Measurements from ENCODE around the gene LY6G5C.
A peak's percentile ranks its signal among the peaks of the same experiment; 100 is the strongest.

Gene LY6G5C

DNA sequence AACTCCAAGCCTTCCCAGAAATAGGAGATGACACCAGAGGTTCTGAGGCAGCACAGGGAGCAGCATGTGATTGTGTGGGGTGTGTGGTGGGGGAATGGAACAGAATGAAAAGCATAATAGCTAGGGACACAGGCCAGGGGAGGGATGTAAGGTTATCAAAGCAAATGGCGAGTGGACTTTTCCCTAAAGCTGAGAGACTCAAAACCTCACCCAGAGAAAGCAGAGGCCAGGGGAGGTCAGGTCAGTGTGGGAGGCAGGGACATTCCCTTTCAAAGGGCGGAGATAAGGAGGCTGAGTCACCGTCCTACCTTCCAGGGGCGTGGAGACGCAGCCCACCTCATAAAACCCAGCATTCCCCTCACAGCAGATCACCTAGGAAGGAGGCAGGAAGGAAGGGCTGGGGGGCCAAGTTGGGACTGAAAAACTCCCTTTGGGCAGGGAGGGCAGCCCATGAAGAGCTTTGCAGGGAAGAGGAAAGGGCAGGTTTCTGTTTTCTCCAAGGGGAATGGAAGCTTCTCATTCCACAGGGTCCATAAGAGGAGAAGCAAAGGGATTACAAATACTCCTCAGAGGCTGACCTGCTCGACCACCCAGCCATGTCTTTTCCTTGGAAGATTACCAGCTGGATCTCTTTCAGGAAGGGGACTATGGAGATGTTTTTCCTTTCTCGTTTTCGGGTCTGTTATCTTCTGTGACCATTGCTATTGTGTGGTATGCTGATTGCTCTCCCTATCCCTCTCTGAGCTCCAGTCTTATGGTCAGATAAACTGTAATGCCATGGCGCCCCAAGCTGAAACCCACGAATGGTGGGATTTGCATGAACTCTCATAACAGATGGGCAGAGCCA lies 9.6 kb upstream of the LY6G5C start:
- DNase-seq (ENCODE audit: low read depth) = no peak
- no peak overlapping the region for H3K4me3 ChIP-seq (ENCODE audit: low read depth, low read length)
- TF ChIP-seq, protein P1, sequence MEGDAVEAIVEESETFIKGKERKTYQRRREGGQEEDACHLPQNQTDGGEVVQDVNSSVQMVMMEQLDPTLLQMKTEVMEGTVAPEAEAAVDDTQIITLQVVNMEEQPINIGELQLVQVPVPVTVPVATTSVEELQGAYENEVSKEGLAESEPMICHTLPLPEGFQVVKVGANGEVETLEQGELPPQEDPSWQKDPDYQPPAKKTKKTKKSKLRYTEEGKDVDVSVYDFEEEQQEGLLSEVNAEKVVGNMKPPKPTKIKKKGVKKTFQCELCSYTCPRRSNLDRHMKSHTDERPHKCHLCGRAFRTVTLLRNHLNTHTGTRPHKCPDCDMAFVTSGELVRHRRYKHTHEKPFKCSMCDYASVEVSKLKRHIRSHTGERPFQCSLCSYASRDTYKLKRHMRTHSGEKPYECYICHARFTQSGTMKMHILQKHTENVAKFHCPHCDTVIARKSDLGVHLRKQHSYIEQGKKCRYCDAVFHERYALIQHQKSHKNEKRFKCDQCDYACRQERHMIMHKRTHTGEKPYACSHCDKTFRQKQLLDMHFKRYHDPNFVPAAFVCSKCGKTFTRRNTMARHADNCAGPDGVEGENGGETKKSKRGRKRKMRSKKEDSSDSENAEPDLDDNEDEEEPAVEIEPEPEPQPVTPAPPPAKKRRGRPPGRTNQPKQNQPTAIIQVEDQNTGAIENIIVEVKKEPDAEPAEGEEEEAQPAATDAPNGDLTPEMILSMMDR (IDR thresholded peaks at IDR 0.05; ENCODE audit: low read depth, low read length, missing control alignments) = no peak

GRCh38 chr6:31689249-31690110 lies 8.6 kb upstream of the LY6G5C start:
- H3K4me3 ChIP-seq (ENCODE audit: low read depth, low read length) = no peak overlapping the region
- DNase-seq (ENCODE audit: low read depth) = no peak
- TF ChIP-seq, protein P1 (IDR thresholded peaks at IDR 0.05; ENCODE audit: low read depth, low read length, missing control alignments) = peak; percentile 61

DNA sequence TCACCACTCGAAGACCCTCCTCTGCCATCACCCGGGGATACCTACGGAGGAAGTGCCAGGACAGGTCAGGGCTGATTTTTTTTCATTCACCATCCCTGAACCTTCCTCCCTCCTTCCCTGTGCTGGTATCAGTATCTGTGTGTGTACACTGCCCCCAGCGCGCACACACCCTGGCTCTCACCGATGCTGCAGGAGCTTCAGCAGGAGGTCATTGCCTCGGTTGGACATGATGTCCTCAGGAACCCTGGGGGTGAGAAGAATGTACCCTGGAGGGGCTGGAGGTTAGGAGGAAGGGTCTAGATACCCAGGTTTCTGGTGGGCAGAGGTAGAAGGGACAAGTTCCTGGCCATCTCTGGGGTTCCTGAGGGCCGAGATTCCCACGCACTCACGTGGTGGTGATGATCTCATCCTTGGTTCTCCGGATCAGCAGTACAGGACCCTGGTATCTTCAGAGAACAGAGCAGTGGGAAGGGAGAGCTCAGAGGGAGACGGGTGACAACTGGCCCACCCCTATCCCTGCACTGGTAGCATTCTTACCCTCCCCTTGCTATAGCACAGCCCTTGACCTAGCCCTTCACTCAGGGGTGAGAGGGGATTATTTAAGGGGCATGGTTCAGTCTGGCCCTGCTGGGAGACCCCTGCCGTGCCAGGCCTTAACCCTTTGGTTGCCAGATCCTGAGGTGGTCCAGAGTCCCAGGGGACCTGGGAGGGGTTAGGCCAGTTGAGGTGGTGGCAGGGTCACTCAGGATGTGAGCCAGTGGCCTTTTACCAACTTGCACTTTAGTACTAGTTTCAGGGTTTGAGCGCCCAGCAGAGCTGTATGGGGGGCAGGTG lies 7.2 kb upstream of the LY6G5C start:
- TF ChIP-seq, protein P1 (IDR thresholded peaks at IDR 0.05; ENCODE audit: low read depth, low read length, missing control alignments) = no peak
- DNase-seq (ENCODE audit: low read depth) = no peak
- H3K4me3 ChIP-seq (ENCODE audit: low read depth, low read length) = no peak overlapping the region

DNA sequence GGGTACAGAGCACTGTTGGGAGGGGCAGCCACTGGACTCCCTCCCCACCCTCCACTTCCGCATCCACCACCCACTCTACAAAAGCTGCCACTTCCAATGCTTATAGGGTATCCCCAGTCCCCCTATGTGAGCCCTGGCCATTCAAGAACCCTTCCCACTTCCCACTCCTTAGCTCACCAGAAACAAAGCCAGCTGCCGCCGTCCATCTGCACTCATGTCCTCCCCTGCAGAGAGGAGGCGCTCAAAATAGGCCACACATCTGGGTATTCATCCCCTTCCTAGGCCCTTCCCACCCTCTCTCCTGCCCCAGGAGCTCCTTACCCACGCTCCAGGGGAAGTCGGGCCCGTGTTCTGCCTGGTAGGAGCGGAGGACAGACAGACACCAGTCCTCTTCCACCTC lies 6.5 kb upstream of the LY6G5C start:
- DNase-seq (ENCODE audit: low read depth) = no peak
- TF ChIP-seq, protein P1 (IDR thresholded peaks at IDR 0.05; ENCODE audit: low read depth, low read length, missing control alignments) = no peak

DNA sequence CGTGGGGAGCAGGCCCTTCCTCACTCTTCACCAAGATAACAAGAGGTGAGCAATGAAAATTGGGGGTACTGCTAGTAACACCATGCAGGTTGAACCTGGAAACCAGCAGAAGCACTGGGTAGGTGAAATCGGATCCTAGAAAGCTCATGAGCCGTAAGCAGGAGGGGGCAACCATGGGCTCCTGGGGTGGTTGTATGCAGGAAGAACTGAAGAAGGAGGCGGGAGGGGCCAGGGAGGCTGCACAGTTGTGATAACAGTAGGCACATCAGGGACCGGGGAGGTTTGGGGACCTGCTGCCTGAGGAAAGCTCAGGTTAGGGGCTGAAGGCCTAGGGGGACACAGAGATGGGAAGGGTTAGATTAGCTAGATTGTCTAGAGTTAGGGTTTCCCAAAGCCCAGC lies 5.6 kb upstream of the LY6G5C start:
- TF ChIP-seq, protein P1 (IDR thresholded peaks at IDR 0.05; ENCODE audit: low read depth, low read length, missing control alignments) = no peak
- DNase-seq (ENCODE audit: low read depth) = no peak
- H3K4me3 ChIP-seq (ENCODE audit: low read depth, low read length) = no peak overlapping the region

More for the DNA sequence above, 6.5 kb upstream of the LY6G5C start:
- H3K4me3 ChIP-seq (ENCODE audit: low read depth, low read length) = no peak overlapping the region

GRCh38 chr6:31683591-31683990 lies 2.7 kb upstream of the LY6G5C start:
- TF ChIP-seq, protein P1 (IDR thresholded peaks at IDR 0.05; ENCODE audit: low read depth, low read length, missing control alignments) = no peak
- DNase-seq (ENCODE audit: low read depth) = no peak
- H3K4me3 ChIP-seq (ENCODE audit: low read depth, low read length) = no peak overlapping the region
